T-helper 2 cell treated with Interferon-gamma antibody and Interleukin-4, amounts not matched to agents 5 μg/mL and 100 μg/mL, for 36 hours (primary cell): Measurements from ENCODE around the gene CLIP1.
"Not testable (repeated sequence)": the region's sequence is repeated elsewhere in the genome, so short reads cannot be mapped to it uniquely, and the experiment has no call there.

ENCODE experiments used
- DNase-seq: peaks from one replicate; pipeline ENCODE4 v3.0.0; 2021; ENCODE audit warnings: low spot score
- H3K27ac Mint-ChIP-seq: one replicate; pipeline ENCODE4 v1.8.0; 2021; ENCODE audit warnings: mild to moderate bottlenecking, mixed read lengths
- H3K27me3 Mint-ChIP-seq: one replicate; pipeline ENCODE4 v1.8.0; 2021; ENCODE audit warnings: low read depth, mixed read lengths
- H3K36me3 Mint-ChIP-seq: one replicate; pipeline ENCODE4 v1.8.0; 2021; ENCODE audit warnings: low read depth, mixed read lengths
- H3K4me1 Mint-ChIP-seq: one replicate; pipeline ENCODE4 v1.8.0; 2021; ENCODE audit warnings: low read depth, mixed read lengths
- H3K4me3 Mint-ChIP-seq: one replicate; pipeline ENCODE4 v1.8.0; 2022; ENCODE audit warnings: mild to moderate bottlenecking, moderate library complexity, mixed read lengths
- H3K9me3 Mint-ChIP-seq: one replicate; pipeline ENCODE4 v1.8.0; 2021; ENCODE audit warnings: mixed read lengths

The CLIP1 gene

GRCh38 chr12:122420471-122421162, 1.9 kb downstream of the CLIP1 start:
- Mint-ChIP-seq H3K36me3 (peaks cover 8% of the 10 kb centered on the region), H3K27me3 (no peaks in the 10 kb centered on the region), H3K4me1 (peaks cover 28% of the 10 kb centered on the region), H3K4me3 (peak overlapping the region; percentile 92), H3K27ac (peak overlapping the region; percentile 76), H3K9me3 (no peaks in the 10 kb centered on the region)
- DNase-seq, result no peak

- H3K4me3 Mint-ChIP-seq, H3K27ac Mint-ChIP-seq, DNase-seq, H3K27me3 Mint-ChIP-seq, H3K9me3 Mint-ChIP-seq, H3K36me3 Mint-ChIP-seq: not testable (repeated sequence)
- peaks cover 28% of the 10 kb centered on the region for H3K4me1 Mint-ChIP-seq
These were observed 3.4 kb downstream of the CLIP1 start for GRCh38 chr12:122419094-122419493.

GRCh38 chr12:122415665-122416064, 6.8 kb downstream of the CLIP1 start:
- not testable (repeated sequence) for DNase-seq, H3K27ac Mint-ChIP-seq, H3K4me3 Mint-ChIP-seq, H3K27me3 Mint-ChIP-seq, H3K9me3 Mint-ChIP-seq
- Mint-ChIP-seq H3K36me3 (peaks cover 18% of the 10 kb centered on the region), H3K4me1 (peaks cover 33% of the 10 kb centered on the region)

GRCh38 chr12:122413516-122414404, 8.7 kb downstream of the CLIP1 start:
- Mint-ChIP-seq H3K36me3 (peaks cover 19% of the 10 kb centered on the region), H3K4me1 (peaks cover 28% of the 10 kb centered on the region), H3K9me3 (no peaks in the 10 kb centered on the region), H3K4me3 (peak overlapping the region; percentile 76), H3K27ac (peak overlapping the region; percentile 92), H3K27me3 (no peaks in the 10 kb centered on the region)
- no peak for DNase-seq

GRCh38 chr12:122412851-122413433, 9.5 kb downstream of the CLIP1 start:
- H3K4me1 Mint-ChIP-seq, result peaks cover 24% of the 10 kb centered on the region
- H3K27me3 Mint-ChIP-seq, result no peaks in the 10 kb centered on the region
- peak overlapping the region; percentile 76 for H3K4me3 Mint-ChIP-seq

GRCh38 chr12:122411537-122411936, 10.9 kb downstream of the CLIP1 start:
- Mint-ChIP-seq H3K27ac (peak overlapping the region; percentile 70), H3K27me3 (no peaks in the 10 kb centered on the region), H3K4me1 (peaks cover 26% of the 10 kb centered on the region), H3K9me3 (no peaks in the 10 kb centered on the region), H3K36me3 (peaks cover 17% of the 10 kb centered on the region), H3K4me3 (peak overlapping the region; percentile 46)
- DNase-seq, result no peak

More at GRCh38 chr12:122412851-122413433, 9.5 kb downstream of the CLIP1 start:
- no peak for DNase-seq
- Mint-ChIP-seq H3K36me3 (peaks cover 18% of the 10 kb centered on the region), H3K27ac (peak overlapping the region; percentile 92), H3K9me3 (no peaks in the 10 kb centered on the region)

GRCh38 chr12:122407208-122407607, 15.3 kb downstream of the CLIP1 start:
- no peaks in the 10 kb centered on the region for H3K27me3 Mint-ChIP-seq
- H3K4me1 Mint-ChIP-seq, result peaks cover 20% of the 10 kb centered on the region
- DNase-seq, result no peak
- no peak overlapping the region for H3K4me3 Mint-ChIP-seq
- H3K9me3 Mint-ChIP-seq, result no peaks in the 10 kb centered on the region
- no peak overlapping the region for H3K27ac Mint-ChIP-seq
- H3K36me3 Mint-ChIP-seq, result peaks cover 17% of the 10 kb centered on the region

- H3K27me3 Mint-ChIP-seq, result no peaks in the 10 kb centered on the region
- no peak overlapping the region for H3K4me3 Mint-ChIP-seq
- no peaks in the 10 kb centered on the region for H3K9me3 Mint-ChIP-seq
- H3K4me1 Mint-ChIP-seq, result peaks cover 20% of the 10 kb centered on the region
- peaks cover 17% of the 10 kb centered on the region for H3K36me3 Mint-ChIP-seq
- no peak for DNase-seq
- no peak overlapping the region for H3K27ac Mint-ChIP-seq
These were observed 15.7 kb downstream of the CLIP1 start for GRCh38 chr12:122406701-122407164.

- Mint-ChIP-seq H3K27me3 (no peaks in the 10 kb centered on the region), H3K27ac (no peak overlapping the region), H3K4me3 (no peak overlapping the region), H3K9me3 (no peaks in the 10 kb centered on the region), H3K36me3 (peaks cover 15% of the 10 kb centered on the region), H3K4me1 (peaks cover 34% of the 10 kb centered on the region)
- DNase-seq, result no peak
These were observed 18.6 kb downstream of the CLIP1 start for GRCh38 chr12:122403831-122404230.

- H3K4me3 Mint-ChIP-seq, result no peak overlapping the region
- no peak for DNase-seq
- H3K27ac Mint-ChIP-seq, result no peak overlapping the region
- no peaks in the 10 kb centered on the region for H3K27me3 Mint-ChIP-seq
- H3K9me3 Mint-ChIP-seq, result no peaks in the 10 kb centered on the region
- peaks cover 16% of the 10 kb centered on the region for H3K36me3 Mint-ChIP-seq
- peaks cover 35% of the 10 kb centered on the region for H3K4me1 Mint-ChIP-seq
These were observed 19.2 kb downstream of the CLIP1 start for GRCh38 chr12:122403115-122403770.

GRCh38 chr12:122402264-122402663, 20.2 kb downstream of the CLIP1 start:
- H3K36me3 Mint-ChIP-seq, result peaks cover 15% of the 10 kb centered on the region
- DNase-seq, result no peak
- H3K4me1 Mint-ChIP-seq, result peaks cover 35% of the 10 kb centered on the region
- no peak overlapping the region for H3K4me3 Mint-ChIP-seq
- no peaks in the 10 kb centered on the region for H3K9me3 Mint-ChIP-seq
- H3K27me3 Mint-ChIP-seq, result no peaks in the 10 kb centered on the region
- no peak overlapping the region for H3K27ac Mint-ChIP-seq

GRCh38 chr12:122399592-122400373, 22.7 kb downstream of the CLIP1 start:
- Mint-ChIP-seq H3K27me3 (no peaks in the 10 kb centered on the region), H3K9me3 (no peaks in the 10 kb centered on the region), H3K4me3 (peak overlapping the region; percentile 71), H3K4me1 (peaks cover 33% of the 10 kb centered on the region), H3K27ac (peak overlapping the region; percentile 80), H3K36me3 (peaks cover 16% of the 10 kb centered on the region)
- DNase-seq, result peak; percentile 32

GRCh38 chr12:122399254-122399591, 23.2 kb downstream of the CLIP1 start:
- no peak for DNase-seq
- Mint-ChIP-seq H3K27ac (peak overlapping the region; percentile 6), H3K4me1 (peaks cover 33% of the 10 kb centered on the region), H3K9me3 (no peaks in the 10 kb centered on the region), H3K36me3 (peaks cover 15% of the 10 kb centered on the region), H3K4me3 (peak overlapping the region; percentile 71), H3K27me3 (no peaks in the 10 kb centered on the region)
